ENCODE measurements around the gene TPK1. TPM values are rescaled to one million over a fixed set of nuclear protein-coding genes. Genes with fewer than 3 reads are reported as not detected.

The TPK1 gene
- polyA plus RNA-seq, 1 of the 3 experiments (the other 2 are of a cell fraction), result 3.3 TPM

DNA sequence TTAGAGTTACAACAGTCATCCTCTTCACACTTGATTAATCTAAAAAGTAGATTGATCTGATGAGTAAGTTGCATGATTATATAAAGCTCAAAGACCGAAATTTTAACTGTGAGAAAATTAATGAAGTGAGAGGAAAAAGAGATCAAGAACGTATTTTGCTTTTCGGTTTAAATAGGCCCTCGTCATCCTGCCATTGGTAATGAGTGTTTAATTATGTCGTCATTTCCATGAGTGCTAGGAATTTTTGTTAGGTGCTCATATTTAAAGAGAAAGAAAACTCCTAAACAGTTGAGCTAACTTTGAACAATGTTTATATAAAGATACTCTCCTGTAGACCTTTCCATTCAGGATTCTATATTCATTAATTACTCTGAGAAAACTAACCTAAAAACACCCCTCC, 159.4 kb downstream of the TPK1 start:
- no peaks in the 10 kb centered on the region for H3K9me2 ChIP-seq
- ChIA-PET POLR2A (no interaction called here), CTCF (no interaction called here)
- no peaks in the 10 kb centered on the region for H3K9me3 ChIP-seq
- no peaks in the 10 kb centered on the region for H3F3A ChIP-seq (replicated peaks; ENCODE audit: insufficient read depth)
- WGBS (ENCODE audit: low lambda C conversion rate), result 11% methylated on average over 5 of the region's 5 CpGs
- no peaks in the 10 kb centered on the region for H4K20me1 ChIP-seq (ENCODE audit: insufficient read depth)
- no peak overlapping the region for H3K4me3 ChIP-seq (ENCODE audit: low read depth in 2 of 2, low read length in 1 of 2)
- no peak overlapping the region for H3K9ac ChIP-seq
- no peak overlapping the region for H2AFZ ChIP-seq (ENCODE audit: low read depth)
- 0 out of 4 replicates have a peak, but pooled peaks cover 0 to 2% of the 10 kb centered on the region in 2 experiments for H3K4me1 ChIP-seq (ENCODE audit: control insufficient read depth in 1 of 2, insufficient read depth in 2 of 2, low read depth in 1 of 2, low read length in 1 of 2)
- DNase-seq, result no peak
- H3K36me3 ChIP-seq (replicated peaks in 1 of 2; ENCODE audit: control insufficient read depth in 1 of 2, insufficient read depth in 2 of 2, low read length in 1 of 2), result no peaks in the 10 kb centered on the region
- H3K27ac ChIP-seq (ENCODE audit: low read depth in 2 of 2, low read length in 1 of 2), result no peak overlapping the region
- TF ChIP-seq FOSL2 (IDR thresholded peaks at IDR 0.05; ENCODE audit: borderline replicate concordance, low read depth) (no peak), FOXM1 (IDR thresholded peaks at IDR 0.05; ENCODE audit: low read depth) (no peak), CHD2 (IDR thresholded peaks at IDR 0.05; ENCODE audit: low read length, partially characterized antibody) (no peak), TAF1 (IDR thresholded peaks at IDR 0.05; ENCODE audit: borderline replicate concordance, low read depth, low read length) (no peak), TEAD4 (IDR thresholded peaks at IDR 0.05; ENCODE audit: borderline replicate concordance, insufficient read depth) (no peak), JUND (IDR thresholded peaks at IDR 0.05) (no peak), SMC3 (IDR thresholded peaks at IDR 0.05; ENCODE audit: low read depth, low read length) (no peak), SIN3A (IDR thresholded peaks at IDR 0.05; ENCODE audit: borderline replicate concordance, low read depth, low read length) (no peak), TCF12 (IDR thresholded peaks at IDR 0.05) (no peak), RAD21 (IDR thresholded peaks at IDR 0.05; ENCODE audit: low read length) (no peak), EZH2phosphoT487 (IDR thresholded peaks at IDR 0.05; ENCODE audit: borderline replicate concordance, low read depth) (no peak), RXRA (IDR thresholded peaks at IDR 0.05; ENCODE audit: borderline replicate concordance, low read depth) (no peak)
- H3K27me3 ChIP-seq (ENCODE audit: insufficient read depth), result no peaks in the 10 kb centered on the region
- H3K4me2 ChIP-seq, result no peak overlapping the region
- no peaks in the 10 kb centered on the region for H3K79me2 ChIP-seq (ENCODE audit: insufficient read depth)

- no peaks in the 10 kb centered on the region for H3K4me1 ChIP-seq (ENCODE audit: control insufficient read depth in 1 of 2, insufficient read depth in 2 of 2, low read depth in 1 of 2, low read length in 1 of 2)
- H4K20me1 ChIP-seq (ENCODE audit: insufficient read depth), result no peaks in the 10 kb centered on the region
- no peaks in the 10 kb centered on the region for H3F3A ChIP-seq (replicated peaks; ENCODE audit: insufficient read depth)
- no peaks in the 10 kb centered on the region for H3K27me3 ChIP-seq (ENCODE audit: insufficient read depth)
- ChIA-PET POLR2A (no interaction called here), CTCF (no interaction called here)
- no peaks in the 10 kb centered on the region for H3K36me3 ChIP-seq (replicated peaks in 1 of 2; ENCODE audit: control insufficient read depth in 1 of 2, insufficient read depth in 2 of 2, low read length in 1 of 2)
- no peak overlapping the region for H2AFZ ChIP-seq (ENCODE audit: low read depth)
- H3K9me3 ChIP-seq, result no peaks in the 10 kb centered on the region
- no peak for TF ChIP-seq MEF2A (IDR thresholded peaks at IDR 0.05; ENCODE audit: borderline replicate concordance, low read depth)
- TF ChIP-seq EP300 (IDR thresholded peaks at IDR 0.05; ENCODE audit: borderline replicate concordance in 1 of 2, low read depth in 1 of 2, low read length in 1 of 2), result no peak
- TF ChIP-seq ELF1 (IDR thresholded peaks at IDR 0.05), result no peak
- no peak overlapping the region for H3K4me3 ChIP-seq (ENCODE audit: low read depth in 2 of 2, low read length in 1 of 2)
- H3K9ac ChIP-seq, result no peak overlapping the region
- H3K9me2 ChIP-seq, result no peaks in the 10 kb centered on the region
- no peak overlapping the region for H3K27ac ChIP-seq (ENCODE audit: low read depth in 2 of 2, low read length in 1 of 2)
- no peak overlapping the region for H3K4me2 ChIP-seq
- no peak for DNase-seq
- no peaks in the 10 kb centered on the region for H3K79me2 ChIP-seq (ENCODE audit: insufficient read depth)
These were observed 161.3 kb downstream of the TPK1 start for GRCh38 chr7:144674550-144674949.

DNA sequence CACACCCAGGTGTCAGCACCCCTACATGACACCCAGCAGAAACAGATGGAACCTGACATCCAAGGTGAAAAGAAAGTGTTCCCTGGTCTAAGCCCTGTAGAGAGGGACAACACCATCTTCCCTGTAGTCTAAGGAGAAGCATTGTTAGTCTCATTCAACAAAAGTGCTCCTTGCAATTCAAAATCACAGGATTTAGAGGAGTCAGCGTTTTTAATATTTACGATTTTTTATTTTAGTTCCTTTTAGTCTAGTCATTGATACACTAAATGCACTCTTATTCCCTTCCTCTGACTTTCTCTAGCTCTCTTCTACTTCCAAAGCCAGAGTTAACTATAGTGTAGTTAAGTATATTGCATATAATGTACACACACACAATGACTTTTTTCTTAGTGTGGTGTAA, 163.0 kb downstream of the TPK1 start:
- no peaks in the 10 kb centered on the region for H3K36me3 ChIP-seq (replicated peaks in 1 of 2; ENCODE audit: control insufficient read depth in 1 of 2, insufficient read depth in 2 of 2, low read length in 1 of 2)
- no peaks in the 10 kb centered on the region for H4K20me1 ChIP-seq (ENCODE audit: insufficient read depth)
- ChIA-PET POLR2A (no interaction called here), CTCF (no interaction called here)
- no peaks in the 10 kb centered on the region for H3F3A ChIP-seq (replicated peaks; ENCODE audit: insufficient read depth)
- no peak overlapping the region for H3K4me3 ChIP-seq (ENCODE audit: low read depth in 2 of 2, low read length in 1 of 2)
- no peak overlapping the region for H2AFZ ChIP-seq (ENCODE audit: low read depth)
- H3K9me2 ChIP-seq, result no peaks in the 10 kb centered on the region
- H3K9me3 ChIP-seq, result no peaks in the 10 kb centered on the region
- no peak for DNase-seq
- H3K9ac ChIP-seq, result no peak overlapping the region
- no peak overlapping the region for H3K27ac ChIP-seq (ENCODE audit: low read depth in 2 of 2, low read length in 1 of 2)
- TF ChIP-seq FOSL2 (IDR thresholded peaks at IDR 0.05; ENCODE audit: borderline replicate concordance, low read depth) (no peak), MEF2A (IDR thresholded peaks at IDR 0.05; ENCODE audit: borderline replicate concordance, low read depth) (no peak), USF2 (IDR thresholded peaks at IDR 0.05; ENCODE audit: borderline replicate concordance, low read depth, low read length) (no peak), GATA2 (CRISPR knock-in tag; IDR thresholded peaks at IDR 0.05) (no peak), TCF12 (IDR thresholded peaks at IDR 0.05) (no peak), ELF1 (IDR thresholded peaks at IDR 0.05) (no peak), EP300 (IDR thresholded peaks at IDR 0.05; ENCODE audit: borderline replicate concordance in 1 of 2, low read depth in 1 of 2, low read length in 1 of 2) (no peak), EZH2phosphoT487 (IDR thresholded peaks at IDR 0.05; ENCODE audit: borderline replicate concordance, low read depth) (no peak), RAD21 (IDR thresholded peaks at IDR 0.05; ENCODE audit: low read length) (no peak), NRF1 (IDR thresholded peaks at IDR 0.05; ENCODE audit: low read depth, low read length) (no peak), RCOR1 (IDR thresholded peaks at IDR 0.05; ENCODE audit: low read length) (no peak), POLR2AphosphoS5 (IDR thresholded peaks at IDR 0.05; ENCODE audit: low read depth, low read length) (no peak)
- 1% methylated on average over 2 of the region's 2 CpGs for WGBS (ENCODE audit: low lambda C conversion rate)
- H3K4me2 ChIP-seq, result no peak overlapping the region
- no peaks in the 10 kb centered on the region for H3K4me1 ChIP-seq (ENCODE audit: control insufficient read depth in 1 of 2, insufficient read depth in 2 of 2, low read depth in 1 of 2, low read length in 1 of 2)
- no peaks in the 10 kb centered on the region for H3K27me3 ChIP-seq (ENCODE audit: insufficient read depth)
- no peaks in the 10 kb centered on the region for H3K79me2 ChIP-seq (ENCODE audit: insufficient read depth)
